Natural killer cell (primary cell): ENCODE results near the gene MARK3. TPM values are rescaled to one million over a fixed set of nuclear protein-coding genes. Genes with fewer than 3 reads are reported as not detected.

Experiments used
- ATAC-seq, 3 donors: fragments of 150-1000 bp in 2 of 3; fragments of 200-7000 bp in 1 of 3; cut with Tn5 transposase; 1 replicate in 1 of 3; 2 replicates in 2 of 3; pipeline ENCODE4 v1.10.0; 2021; ENCODE audit warnings: mild to moderate bottlenecking in 2 of 3, moderate library complexity in 2 of 3
- DNase-seq, 2 donors: peaks; one replicate each; pipeline versions ENCODE4 v3.0.0 to v3.0.0-alpha.2; 2013 to 2021; ENCODE audit warnings: mixed read lengths in 1 of 2
- H3K27ac ChIP-seq: one replicate; pipeline ENCODE4 v1.5.1; 2013; ENCODE audit warnings: mild to moderate bottlenecking, low read length
- H3K27me3 ChIP-seq: one replicate; pipeline ENCODE4 v1.6.1; 2013; ENCODE audit warnings: low read length; ENCODE audit not compliant: control insufficient read depth, insufficient read depth
- H3K36me3 ChIP-seq: one replicate; pipeline ENCODE4 v1.6.1; 2013; ENCODE audit warnings: low read length; ENCODE audit not compliant: control insufficient read depth, insufficient read depth
- H3K4me1 ChIP-seq: one replicate; pipeline ENCODE4 v1.6.1; 2013; ENCODE audit warnings: low read length; ENCODE audit not compliant: control insufficient read depth, insufficient read depth
- H3K4me3 ChIP-seq: one replicate; pipeline ENCODE4 v1.5.1; 2013; ENCODE audit warnings: low read length
- H3K9me3 ChIP-seq: one replicate; pipeline ENCODE4 v1.6.1; 2013; ENCODE audit warnings: low read length; ENCODE audit not compliant: control insufficient read depth, insufficient read depth
- H3K27ac Mint-ChIP-seq, 2 donors: one replicate each; pipeline ENCODE4 v1.8.0; 2022; ENCODE audit warnings: mild to moderate bottlenecking in 2 of 2, mixed read lengths in 2 of 2, moderate library complexity in 1 of 2
- H3K27me3 Mint-ChIP-seq, 2 donors: one replicate each; pipeline ENCODE4 v1.8.0; 2022; ENCODE audit warnings: low read depth in 2 of 2, mixed read lengths in 2 of 2
- H3K36me3 Mint-ChIP-seq: one replicate; pipeline ENCODE4 v1.8.0; 2022; ENCODE audit warnings: mixed read lengths
- H3K4me1 Mint-ChIP-seq, 2 donors: one replicate each; pipeline ENCODE4 v1.8.0; 2022; ENCODE audit warnings: mixed read lengths in 2 of 2
- H3K4me3 Mint-ChIP-seq: one replicate; pipeline ENCODE4 v1.8.0; 2022; ENCODE audit warnings: mild to moderate bottlenecking, moderate library complexity, mixed read lengths
- H3K9me3 Mint-ChIP-seq, 2 donors: one replicate each; pipeline ENCODE4 v1.8.0; 2022; ENCODE audit warnings: mixed read lengths in 2 of 2
- CTCF ChIP-seq: fragments of 200-600 bp; IDR thresholded peaks from one replicate; pipeline ENCODE4 v1.8.0; 2022; ENCODE audit warnings: antibody characterized with exemption
- WGBS: methylation state at CpG from one replicate; pipeline ENCODE4 v1.1.7; 2013; ENCODE audit warnings: missing lambda C conversion rate; ENCODE audit not compliant: insufficient coverage; 5-methylcytosine and 5-hydroxymethylcytosine counted together
- intact Hi-C: fragments of 100-400 bp; cut with micrococcal nuclease; formaldehyde crosslinking; loops from one replicate; pipeline ENCODE4 v1.14.2; 2022
- total RNA-seq, 4 donors: library from RNA; stranded (reverse); fragments of 120-200 nt in 1 of 4; gene quantifications; one replicate each; pipeline versions ENCODE4 v1.2.3 to v1.2.4, GENCODE V29; 2013 to 2022

Gene MARK3
- total RNA-seq, 3 donors from 2014 or later (not counting 1 experiment from before 2014, with no cell fraction given) = 138 to 167 (median 152) TPM

- Mint-ChIP-seq H3K36me3 (no peaks in the 10 kb centered on the region), H3K4me1 (peaks cover 0 to 7% of the 10 kb centered on the region in 2 donors), H3K27me3 (no peaks in the 10 kb centered on the region), H3K4me3 (no peak overlapping the region), H3K27ac (no peak overlapping the region), H3K9me3 (no peaks in the 10 kb centered on the region)
- Histone ChIP-seq H3K27me3 (no peaks in the 10 kb centered on the region), H3K4me1 (peaks cover 8% of the 10 kb centered on the region), H3K27ac (no peak overlapping the region), H3K9me3 (no peaks in the 10 kb centered on the region), H3K36me3 (no peaks in the 10 kb centered on the region), H3K4me3 (no peak overlapping the region)
- ATAC-seq (no peak), DNase-seq (no peak)
- intact Hi-C loops = no loop called here
- TF ChIP-seq CTCF = no peak
- 90% methylated on average over 27 of the region's 27 CpGs for WGBS
These were observed 163.5 kb downstream of the MARK3 start for GRCh38 chr14:103548463-103549351.

GRCh38 chr14:103549361-103550311, 164.4 kb downstream of the MARK3 start:
- ATAC-seq (no peak), DNase-seq (no peak)
- H3K4me3 ChIP-seq = no peak overlapping the region
- Mint-ChIP-seq H3K27me3 (no peaks in the 10 kb centered on the region), H3K9me3 (no peaks in the 10 kb centered on the region), H3K4me1 (peaks cover under 1 to 7% of the 10 kb centered on the region in 2 donors), H3K27ac (no peak overlapping the region), H3K36me3 (no peaks in the 10 kb centered on the region), H3K4me3 (no peak overlapping the region)
- no peak overlapping the region for H3K27ac ChIP-seq
- no peaks in the 10 kb centered on the region for H3K27me3 ChIP-seq
- no peaks in the 10 kb centered on the region for H3K36me3 ChIP-seq
- TF ChIP-seq CTCF = no peak
- intact Hi-C loops = no loop called here
- WGBS = 92% methylated on average over 30 of the region's 30 CpGs
- H3K4me1 ChIP-seq = peaks cover 8% of the 10 kb centered on the region
- H3K9me3 ChIP-seq = no peaks in the 10 kb centered on the region

GRCh38 chr14:103550451-103551337, 165.5 kb downstream of the MARK3 start:
- Histone ChIP-seq H3K36me3 (peaks cover 2% of the 10 kb centered on the region), H3K4me1 (peaks cover 8% of the 10 kb centered on the region), H3K9me3 (no peaks in the 10 kb centered on the region), H3K27me3 (no peaks in the 10 kb centered on the region), H3K4me3 (no peak overlapping the region), H3K27ac (no peak overlapping the region)
- no peak overlapping the region for H3K4me3 Mint-ChIP-seq
- no peak for ATAC-seq
- DNase-seq = no peak
- H3K27me3 Mint-ChIP-seq = no peaks in the 10 kb centered on the region
- no peak for TF ChIP-seq CTCF
- intact Hi-C loops = no loop called here
- no peaks in the 10 kb centered on the region for H3K9me3 Mint-ChIP-seq
- H3K36me3 Mint-ChIP-seq = no peaks in the 10 kb centered on the region
- peaks cover 6 to 11% of the 10 kb centered on the region in 2 donors for H3K4me1 Mint-ChIP-seq
- no peak overlapping the region for H3K27ac Mint-ChIP-seq
- WGBS = 96% methylated on average over 21 of the region's 22 CpGs
